GM23338 (cell line): ENCODE data around the gene ULK2. TPM values are rescaled to one million over a fixed set of nuclear protein-coding genes. Genes with fewer than 3 reads are reported as not detected.

ENCODE experiments used
- ATAC-seq: fragments of 200-7000 bp; cut with Tn5 transposase; 3 replicates; pipeline ENCODE4 v1.9.1; 2020
- DNase-seq: peaks from one replicate; pipeline ENCODE4 v3.0.0-alpha.2; 2015; ENCODE audit warnings: low spot score
- H2AFZ ChIP-seq: fragments of 200-600 bp; sonication (generic); 2 replicates; pipeline ENCODE4 v1.8.0; 2016; ENCODE audit warnings: antibody characterized with exemption, mild to moderate bottlenecking, moderate library complexity
- H3F3A ChIP-seq: fragments of 200-600 bp; sonication (generic); replicated peaks from 2 replicates; pipeline ENCODE4 v1.8.0; 2017; ENCODE audit warnings: antibody characterized with exemption, mixed run types, low read depth
- H3K27ac ChIP-seq: fragments of 200-600 bp; sonication (generic); 2 replicates; pipeline ENCODE4 v1.6.1; 2016; ENCODE audit warnings: low read depth
- H3K27me3 ChIP-seq: fragments of 200-600 bp; sonication (generic); 2 replicates; pipeline ENCODE4 v1.8.0; 2016; ENCODE audit warnings: mild to moderate bottlenecking, mixed run types, moderate library complexity; ENCODE audit not compliant: insufficient read depth
- H3K36me3 ChIP-seq: fragments of 200-600 bp; sonication (generic); 2 replicates; pipeline ENCODE4 v1.8.0; 2016; ENCODE audit warnings: mild to moderate bottlenecking; ENCODE audit not compliant: insufficient read depth
- H3K4me1 ChIP-seq: fragments of 200-600 bp; sonication (generic); 2 replicates; pipeline ENCODE4 v1.8.0; 2016; ENCODE audit warnings: mild to moderate bottlenecking, moderate library complexity; ENCODE audit not compliant: insufficient read depth
- H3K4me2 ChIP-seq: fragments of 200-600 bp; sonication (generic); 2 replicates; pipeline ENCODE4 v1.7.1; 2017; ENCODE audit warnings: mixed run types
- H3K4me3 ChIP-seq: fragments of 200-600 bp; sonication (generic); 2 replicates; pipeline ENCODE4 v1.6.1; 2016; ENCODE audit warnings: mixed run types
- H3K79me2 ChIP-seq: fragments of 200-600 bp; sonication (generic); replicated peaks from 2 replicates; pipeline ENCODE4 v1.8.0; 2017; ENCODE audit warnings: mild to moderate bottlenecking; ENCODE audit not compliant: insufficient read depth
- H3K9me2 ChIP-seq: fragments of 200-600 bp; sonication (generic); 2 replicates; pipeline ENCODE4 v1.8.0; 2017; ENCODE audit not compliant: insufficient read depth
- H4K20me1 ChIP-seq: fragments of 200-600 bp; sonication (generic); replicated peaks from 2 replicates; pipeline ENCODE4 v1.8.0; 2017; ENCODE audit warnings: mild to moderate bottlenecking; ENCODE audit not compliant: insufficient read depth
- H3K27ac Mint-ChIP-seq: 2 replicates; pipeline ENCODE4 v1.8.0; 2020; ENCODE audit warnings: inconsistent platforms, mild to moderate bottlenecking, moderate library complexity, mixed read lengths
- H3K27me3 Mint-ChIP-seq: 3 replicates; pipeline ENCODE4 v1.8.0; 2022; ENCODE audit warnings: low read depth, mild to moderate bottlenecking, moderate library complexity, mixed read lengths, inconsistent platforms; ENCODE audit not compliant: insufficient read depth, poor library complexity
- H3K36me3 Mint-ChIP-seq: 3 replicates; pipeline ENCODE4 v1.8.0; 2021; ENCODE audit warnings: low read depth, mild to moderate bottlenecking, inconsistent platforms, moderate library complexity, mixed read lengths
- H3K4me1 Mint-ChIP-seq: 3 replicates; pipeline ENCODE4 v1.8.0; 2020; ENCODE audit warnings: mild to moderate bottlenecking, inconsistent platforms, mixed read lengths
- H3K4me3 Mint-ChIP-seq: 3 replicates; pipeline ENCODE4 v1.8.0; 2021; ENCODE audit warnings: moderate library complexity, mild to moderate bottlenecking, inconsistent platforms, mixed read lengths
- H3K9me3 Mint-ChIP-seq: 3 replicates; pipeline ENCODE4 v1.8.0; 2020; ENCODE audit warnings: moderate library complexity, mild to moderate bottlenecking, inconsistent platforms, mixed read lengths
- CREB1 ChIP-seq: fragments of 250-450 bp; sonication (Bioruptor Pico); IDR thresholded peaks from 2 replicates; pipeline ENCODE4 v1.5.0; 2020; ENCODE audit warnings: low read depth, mild to moderate bottlenecking, moderate library complexity
- CTCF ChIP-seq, 2 experiments: fragments of 200-600 bp in 1 of 2; sonication (generic) in 1 of 2; conservative IDR thresholded peaks; 2 replicates each; pipeline versions ENCODE4 v1.5.1 to v1.6.1; 2016 to 2017; ENCODE audit warnings: antibody characterized with exemption in 2 of 2, low read depth in 2 of 2, mild to moderate bottlenecking in 2 of 2, moderate library complexity in 1 of 2
- EZH2 ChIP-seq: fragments of 200-600 bp; sonication (generic); IDR thresholded peaks from one replicate; pipeline ENCODE4 v1.8.0; 2017; ENCODE audit warnings: antibody characterized with exemption, mild to moderate bottlenecking, low read depth; ENCODE audit not compliant: unreplicated experiment
- JUNB ChIP-seq: IDR thresholded peaks from one replicate; pipeline ENCODE4 v1.6.1; 2016; ENCODE audit warnings: antibody characterized with exemption; ENCODE audit not compliant: unreplicated experiment
- NANOG ChIP-seq: IDR thresholded peaks from 2 replicates; pipeline ENCODE4 v1.6.1; 2016; ENCODE audit warnings: antibody characterized with exemption, borderline replicate concordance
- POLR2AphosphoS5 ChIP-seq: IDR thresholded peaks from 2 replicates; pipeline ENCODE4 v1.6.1; 2016; ENCODE audit warnings: antibody characterized with exemption, low read depth
- STAT1 ChIP-seq: IDR thresholded peaks from one replicate; pipeline ENCODE4 v1.6.1; 2016; ENCODE audit warnings: antibody characterized with exemption; ENCODE audit not compliant: unreplicated experiment
- ZNF114 ChIP-seq: fragments of 250-450 bp; sonication (Bioruptor Pico); IDR thresholded peaks from 2 replicates; pipeline ENCODE4 v1.5.0; 2020; ENCODE audit warnings: mild to moderate bottlenecking, moderate library complexity
- ZNF331 ChIP-seq: fragments of 250-450 bp; sonication (Bioruptor Pico); IDR thresholded peaks from 2 replicates; pipeline ENCODE4 v1.5.0; 2020; ENCODE audit warnings: low read depth, mild to moderate bottlenecking, moderate library complexity
- ZNF462 ChIP-seq: fragments of 250-450 bp; sonication (Bioruptor Pico); IDR thresholded peaks from 2 replicates; pipeline ENCODE4 v1.5.0; 2020; ENCODE audit warnings: mild to moderate bottlenecking, moderate library complexity
- polyA plus RNA-seq: library from polyadenylated mRNA; unstranded; fragments of >200 nt; fragmentation: Nextera tagmentation; extraction: Ambion mirVana; gene quantifications from 2 replicates; pipeline ENCODE4 v1.2.1, GENCODE V29; 2016
- total RNA-seq: library from RNA; depleted of rRNA; stranded (reverse); fragments of >200 nt; shearing (Covaris generic); gene quantifications from 2 replicates; pipeline ENCODE4 v1.2.3, GENCODE V29; 2014
- TF ChIP-seq, protein P1 (sequence below): IDR thresholded peaks from one replicate; pipeline ENCODE4 v1.6.1; 2018; ENCODE audit warnings: antibody characterized with exemption; ENCODE audit not compliant: unreplicated experiment
- TF ChIP-seq, protein P2 (sequence below): IDR thresholded peaks from 2 replicates; pipeline ENCODE4 v1.6.1; 2016; ENCODE audit warnings: antibody characterized with exemption

ULK2 gene
- total and polyA plus RNA-seq, 2 experiments from 2014 or later = 1.6 to 3.0 TPM

DNA sequence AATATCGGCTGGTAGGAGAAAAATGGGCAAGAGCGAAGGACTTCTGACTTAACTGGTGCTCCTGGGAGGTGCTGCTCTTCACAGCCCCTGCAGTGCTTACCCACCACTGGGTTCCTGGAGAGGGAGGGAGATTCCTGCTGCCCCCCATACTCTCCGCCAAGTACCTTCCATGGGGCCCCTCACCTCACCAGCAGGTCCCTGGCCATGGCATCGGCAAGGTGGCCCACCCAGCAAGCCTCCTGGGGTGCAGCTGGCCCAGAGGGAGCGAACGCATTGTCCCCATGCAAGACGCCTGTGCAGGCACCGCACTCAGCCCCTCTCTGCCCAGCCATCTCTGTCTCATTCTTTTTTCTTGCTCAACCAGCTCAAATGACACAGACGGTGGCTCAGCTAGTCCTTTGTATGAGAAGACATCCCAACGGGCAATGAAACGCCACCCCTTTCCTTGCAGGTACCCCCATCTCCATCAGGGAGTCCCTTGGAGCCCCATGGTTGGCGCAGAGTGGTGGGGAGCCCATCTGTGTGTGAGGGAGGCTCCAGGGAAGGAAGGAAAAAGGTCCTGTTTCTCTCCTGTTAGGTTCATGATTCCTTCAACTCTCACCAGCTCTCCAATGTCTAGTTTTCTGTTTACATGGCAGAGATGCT is 110.1 kb downstream of the ULK2 start:
- TF ChIP-seq JUNB (no peak), STAT1 (no peak), EZH2 (no peak), POLR2AphosphoS5 (no peak), ZNF462 (CRISPR knock-in tag) (no peak), ZNF331 (CRISPR knock-in tag) (no peak), ZNF114 (CRISPR knock-in tag) (no peak), CTCF (conservative IDR thresholded peaks at IDR 0.05; ENCODE audit: low read depth in 2 of 2) (no peak), CREB1 (CRISPR knock-in tag) (no peak), NANOG (no peak)
- TF ChIP-seq, protein P1, sequence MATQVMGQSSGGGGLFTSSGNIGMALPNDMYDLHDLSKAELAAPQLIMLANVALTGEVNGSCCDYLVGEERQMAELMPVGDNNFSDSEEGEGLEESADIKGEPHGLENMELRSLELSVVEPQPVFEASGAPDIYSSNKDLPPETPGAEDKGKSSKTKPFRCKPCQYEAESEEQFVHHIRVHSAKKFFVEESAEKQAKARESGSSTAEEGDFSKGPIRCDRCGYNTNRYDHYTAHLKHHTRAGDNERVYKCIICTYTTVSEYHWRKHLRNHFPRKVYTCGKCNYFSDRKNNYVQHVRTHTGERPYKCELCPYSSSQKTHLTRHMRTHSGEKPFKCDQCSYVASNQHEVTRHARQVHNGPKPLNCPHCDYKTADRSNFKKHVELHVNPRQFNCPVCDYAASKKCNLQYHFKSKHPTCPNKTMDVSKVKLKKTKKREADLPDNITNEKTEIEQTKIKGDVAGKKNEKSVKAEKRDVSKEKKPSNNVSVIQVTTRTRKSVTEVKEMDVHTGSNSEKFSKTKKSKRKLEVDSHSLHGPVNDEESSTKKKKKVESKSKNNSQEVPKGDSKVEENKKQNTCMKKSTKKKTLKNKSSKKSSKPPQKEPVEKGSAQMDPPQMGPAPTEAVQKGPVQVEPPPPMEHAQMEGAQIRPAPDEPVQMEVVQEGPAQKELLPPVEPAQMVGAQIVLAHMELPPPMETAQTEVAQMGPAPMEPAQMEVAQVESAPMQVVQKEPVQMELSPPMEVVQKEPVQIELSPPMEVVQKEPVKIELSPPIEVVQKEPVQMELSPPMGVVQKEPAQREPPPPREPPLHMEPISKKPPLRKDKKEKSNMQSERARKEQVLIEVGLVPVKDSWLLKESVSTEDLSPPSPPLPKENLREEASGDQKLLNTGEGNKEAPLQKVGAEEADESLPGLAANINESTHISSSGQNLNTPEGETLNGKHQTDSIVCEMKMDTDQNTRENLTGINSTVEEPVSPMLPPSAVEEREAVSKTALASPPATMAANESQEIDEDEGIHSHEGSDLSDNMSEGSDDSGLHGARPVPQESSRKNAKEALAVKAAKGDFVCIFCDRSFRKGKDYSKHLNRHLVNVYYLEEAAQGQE = no peak
- TF ChIP-seq, protein P2, sequence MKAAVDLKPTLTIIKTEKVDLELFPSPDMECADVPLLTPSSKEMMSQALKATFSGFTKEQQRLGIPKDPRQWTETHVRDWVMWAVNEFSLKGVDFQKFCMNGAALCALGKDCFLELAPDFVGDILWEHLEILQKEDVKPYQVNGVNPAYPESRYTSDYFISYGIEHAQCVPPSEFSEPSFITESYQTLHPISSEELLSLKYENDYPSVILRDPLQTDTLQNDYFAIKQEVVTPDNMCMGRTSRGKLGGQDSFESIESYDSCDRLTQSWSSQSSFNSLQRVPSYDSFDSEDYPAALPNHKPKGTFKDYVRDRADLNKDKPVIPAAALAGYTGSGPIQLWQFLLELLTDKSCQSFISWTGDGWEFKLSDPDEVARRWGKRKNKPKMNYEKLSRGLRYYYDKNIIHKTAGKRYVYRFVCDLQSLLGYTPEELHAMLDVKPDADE = no peak
- H3K9me2 ChIP-seq = no peaks in the 10 kb centered on the region
- H2AFZ ChIP-seq = no peak overlapping the region
- H3K4me2 ChIP-seq = no peak overlapping the region
- no peaks in the 10 kb centered on the region for H3K4me1 ChIP-seq
- Mint-ChIP-seq H3K4me3 (no peak overlapping the region), H3K9me3 (no peaks in the 10 kb centered on the region; the same call in 2 of the 3 replicates), H3K27me3 (peaks cover 9% of the 10 kb centered on the region), H3K4me1 (no peaks in the 10 kb centered on the region; the same call in 2 of the 3 replicates), H3K27ac (no peak overlapping the region), H3K36me3 (no peaks in the 10 kb centered on the region)
- no peaks in the 10 kb centered on the region for H3F3A ChIP-seq
- no peaks in the 10 kb centered on the region for H3K79me2 ChIP-seq
- H3K27me3 ChIP-seq = no peaks in the 10 kb centered on the region
- DNase-seq = no peak
- no peaks in the 10 kb centered on the region for H3K36me3 ChIP-seq
- H4K20me1 ChIP-seq = no peaks in the 10 kb centered on the region
- no peak overlapping the region for H3K4me3 ChIP-seq
- H3K27ac ChIP-seq = no peak overlapping the region
- ATAC-seq = no peak
